Neural progenitor cell (in vitro differentiated cells): ENCODE data around the gene CTNNA1. TPM values are rescaled to one million over a fixed set of nuclear protein-coding genes. Genes with fewer than 3 reads are reported as not detected.
A peak's percentile ranks its signal among the peaks of the same experiment; 100 is the strongest.
"Not testable (repeated sequence)": the region's sequence is repeated elsewhere in the genome, so short reads cannot be mapped to it uniquely, and the experiment has no call there.

ENCODE experiments used
- DNase-seq: peaks from one replicate; pipeline ENCODE4 v3.0.0-alpha.2; 2016; ENCODE audit warnings: low spot score
- H2AFZ ChIP-seq: fragments of 200-600 bp; sonication (generic); replicated peaks from 2 replicates; pipeline ENCODE4 v1.6.1; 2016; ENCODE audit warnings: antibody characterized with exemption
- H3F3A ChIP-seq: fragments of 200-600 bp; sonication (generic); 2 replicates; pipeline ENCODE4 v1.6.1; 2016; ENCODE audit warnings: antibody characterized with exemption, low read depth
- H3K27ac ChIP-seq: fragments of 200-600 bp; sonication (generic); 2 replicates; pipeline ENCODE4 v1.5.1; 2016; ENCODE audit warnings: mild to moderate bottlenecking
- H3K27me3 ChIP-seq: fragments of 200-600 bp; sonication (generic); 2 replicates; pipeline ENCODE4 v1.6.1; 2016; ENCODE audit warnings: mild to moderate bottlenecking, moderate library complexity
- H3K36me3 ChIP-seq: fragments of 200-600 bp; sonication (generic); 2 replicates; pipeline ENCODE4 v1.5.1; 2016
- H3K4me1 ChIP-seq: fragments of 200-600 bp; sonication (generic); 2 replicates; pipeline ENCODE4 v1.6.1; 2016; ENCODE audit warnings: mixed run types
- H3K4me2 ChIP-seq: fragments of 200-600 bp; sonication (generic); 2 replicates; pipeline ENCODE4 v1.6.1; 2016
- H3K4me3 ChIP-seq: fragments of 200-600 bp; sonication (generic); 2 replicates; pipeline ENCODE4 v1.5.1; 2016
- H3K79me2 ChIP-seq: fragments of 200-600 bp; sonication (generic); 2 replicates; pipeline ENCODE4 v1.6.1; 2016; ENCODE audit warnings: low read depth
- H3K9ac ChIP-seq: fragments of 200-600 bp; sonication (generic); 2 replicates; pipeline ENCODE4 v1.6.1; 2016
- H3K9me3 ChIP-seq: fragments of 200-600 bp; sonication (generic); 2 replicates; pipeline ENCODE4 v1.5.1; 2016; ENCODE audit warnings: low read depth
- H4K20me1 ChIP-seq: fragments of 200-600 bp; sonication (generic); 2 replicates; pipeline ENCODE4 v1.6.1; 2016; ENCODE audit warnings: low read depth
- H3K27ac Mint-ChIP-seq: 3 replicates; pipeline ENCODE4 v1.8.0; 2021; ENCODE audit warnings: mixed read lengths
- H3K27me3 Mint-ChIP-seq: 2 replicates; pipeline ENCODE4 v1.8.0; 2022; ENCODE audit warnings: low read depth, mild to moderate bottlenecking, inconsistent platforms, moderate library complexity, mixed read lengths; ENCODE audit not compliant: insufficient read depth
- H3K36me3 Mint-ChIP-seq: 3 replicates; pipeline ENCODE4 v1.8.0; 2021; ENCODE audit warnings: mixed read lengths
- H3K4me1 Mint-ChIP-seq: 3 replicates; pipeline ENCODE4 v1.8.0; 2021; ENCODE audit warnings: mixed read lengths
- H3K4me3 Mint-ChIP-seq: 3 replicates; pipeline ENCODE4 v1.8.0; 2021; ENCODE audit warnings: mild to moderate bottlenecking, moderate library complexity, mixed read lengths
- H3K9me3 Mint-ChIP-seq: 3 replicates; pipeline ENCODE4 v1.8.0; 2020; ENCODE audit warnings: mixed read lengths
- EZH2 ChIP-seq: fragments of 200-600 bp; sonication (generic); IDR thresholded peaks from 2 replicates; pipeline ENCODE4 v1.6.1; 2017; ENCODE audit warnings: antibody characterized with exemption, mild to moderate bottlenecking, moderate library complexity
- EZH2phosphoT487 ChIP-seq: fragments of 200-600 bp; sonication (generic); IDR thresholded peaks from 2 replicates; pipeline ENCODE4 v1.6.1; 2017; ENCODE audit warnings: antibody characterized with exemption
- total RNA-seq: library from RNA; depleted of rRNA; stranded (reverse); fragments of >200 nt; gene quantifications from 2 replicates; pipeline ENCODE4 v1.2.3, GENCODE V29; 2015; ENCODE audit warnings: low replicate concordance
- TF ChIP-seq, protein P1 (sequence below): fragments of 200-600 bp; sonication (generic); IDR thresholded peaks from 2 replicates; pipeline ENCODE4 v1.5.1; 2017; ENCODE audit warnings: antibody characterized with exemption, mild to moderate bottlenecking

CTNNA1 gene
- total RNA-seq, 1 donor from 2014 or later = 305 TPM

DNA sequence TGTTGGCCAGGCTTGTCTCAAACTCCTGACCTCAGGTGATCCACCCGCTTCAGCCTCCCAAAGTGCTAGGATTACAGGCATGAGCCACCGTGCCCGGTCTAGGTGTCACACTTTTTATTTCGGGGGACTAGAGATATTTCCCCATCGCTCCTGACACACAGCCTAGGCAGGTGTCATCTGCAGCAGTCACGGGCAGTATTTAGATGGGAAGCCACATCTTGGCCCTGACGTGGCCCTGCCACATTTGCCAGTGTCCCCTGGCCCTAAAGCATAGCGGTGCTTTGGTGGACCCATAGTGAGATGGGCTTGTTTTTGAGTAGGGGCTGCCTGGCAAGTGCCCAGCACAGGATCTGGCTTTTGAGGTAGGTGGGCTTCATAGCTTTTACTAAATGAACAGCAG lies 167.0 kb downstream of the CTNNA1 start:
- H3K27ac ChIP-seq = no peak overlapping the region
- no peaks in the 10 kb centered on the region for H3K4me1 ChIP-seq
- DNase-seq = no peak
- TF ChIP-seq, protein P1, sequence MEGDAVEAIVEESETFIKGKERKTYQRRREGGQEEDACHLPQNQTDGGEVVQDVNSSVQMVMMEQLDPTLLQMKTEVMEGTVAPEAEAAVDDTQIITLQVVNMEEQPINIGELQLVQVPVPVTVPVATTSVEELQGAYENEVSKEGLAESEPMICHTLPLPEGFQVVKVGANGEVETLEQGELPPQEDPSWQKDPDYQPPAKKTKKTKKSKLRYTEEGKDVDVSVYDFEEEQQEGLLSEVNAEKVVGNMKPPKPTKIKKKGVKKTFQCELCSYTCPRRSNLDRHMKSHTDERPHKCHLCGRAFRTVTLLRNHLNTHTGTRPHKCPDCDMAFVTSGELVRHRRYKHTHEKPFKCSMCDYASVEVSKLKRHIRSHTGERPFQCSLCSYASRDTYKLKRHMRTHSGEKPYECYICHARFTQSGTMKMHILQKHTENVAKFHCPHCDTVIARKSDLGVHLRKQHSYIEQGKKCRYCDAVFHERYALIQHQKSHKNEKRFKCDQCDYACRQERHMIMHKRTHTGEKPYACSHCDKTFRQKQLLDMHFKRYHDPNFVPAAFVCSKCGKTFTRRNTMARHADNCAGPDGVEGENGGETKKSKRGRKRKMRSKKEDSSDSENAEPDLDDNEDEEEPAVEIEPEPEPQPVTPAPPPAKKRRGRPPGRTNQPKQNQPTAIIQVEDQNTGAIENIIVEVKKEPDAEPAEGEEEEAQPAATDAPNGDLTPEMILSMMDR = no peak
- TF ChIP-seq EZH2 (no peak), EZH2phosphoT487 (no peak)
- Mint-ChIP-seq H3K9me3 (no peaks in the 10 kb centered on the region), H3K27ac (no peak overlapping the region), H3K27me3 (no peaks in the 10 kb centered on the region), H3K4me3 (no peak overlapping the region), H3K4me1 (peaks cover 11% of the 10 kb centered on the region), H3K36me3 (peaks cover 33% of the 10 kb centered on the region)
- H3K36me3 ChIP-seq = peaks cover 4% of the 10 kb centered on the region
- no peak overlapping the region for H3K4me3 ChIP-seq
- no peak overlapping the region for H2AFZ ChIP-seq
- H3K9ac ChIP-seq = no peak overlapping the region
- H3F3A ChIP-seq = peaks cover 13% of the 10 kb centered on the region
- no peaks in the 10 kb centered on the region for H3K27me3 ChIP-seq
- peaks cover 4% of the 10 kb centered on the region for H3K79me2 ChIP-seq
- H3K9me3 ChIP-seq = no peaks in the 10 kb centered on the region
- H3K4me2 ChIP-seq = no peak overlapping the region
- peaks cover 16% of the 10 kb centered on the region for H4K20me1 ChIP-seq

DNA sequence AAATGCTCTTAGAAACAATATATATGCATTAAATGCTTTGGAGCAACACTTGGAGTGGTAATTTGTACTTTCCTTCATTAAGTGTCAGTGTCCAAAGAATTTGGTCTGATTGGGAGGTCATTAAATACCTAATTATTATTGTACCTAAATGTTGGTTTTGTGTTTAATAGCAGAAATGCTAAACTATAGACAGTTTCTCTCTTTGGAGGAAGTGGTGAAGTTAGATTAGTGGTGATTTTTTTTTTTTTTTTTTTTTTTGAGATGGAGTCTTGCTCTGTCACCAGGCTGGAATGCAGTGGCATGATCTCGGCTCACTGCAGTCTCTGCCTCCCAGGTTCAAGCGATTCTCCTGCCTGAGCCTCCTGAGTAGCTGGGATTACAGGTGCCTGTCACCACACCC lies 168.1 kb downstream of the CTNNA1 start:
- not testable (repeated sequence) for H3K9me3 Mint-ChIP-seq, H3K4me1 ChIP-seq, H3K4me3 ChIP-seq, H3K9me3 ChIP-seq, DNase-seq, H3K27ac ChIP-seq, H3K27me3 Mint-ChIP-seq, H3K9ac ChIP-seq, H3K79me2 ChIP-seq, H3K27ac Mint-ChIP-seq, H3K4me3 Mint-ChIP-seq, H2AFZ ChIP-seq, H3K27me3 ChIP-seq, H3K36me3 ChIP-seq, H3K4me2 ChIP-seq
- Histone ChIP-seq H3F3A (peaks cover 13% of the 10 kb centered on the region), H4K20me1 (peaks cover 20% of the 10 kb centered on the region)
- H3K4me1 Mint-ChIP-seq = peaks cover 11% of the 10 kb centered on the region
- H3K36me3 Mint-ChIP-seq = peaks cover 35% of the 10 kb centered on the region

DNA sequence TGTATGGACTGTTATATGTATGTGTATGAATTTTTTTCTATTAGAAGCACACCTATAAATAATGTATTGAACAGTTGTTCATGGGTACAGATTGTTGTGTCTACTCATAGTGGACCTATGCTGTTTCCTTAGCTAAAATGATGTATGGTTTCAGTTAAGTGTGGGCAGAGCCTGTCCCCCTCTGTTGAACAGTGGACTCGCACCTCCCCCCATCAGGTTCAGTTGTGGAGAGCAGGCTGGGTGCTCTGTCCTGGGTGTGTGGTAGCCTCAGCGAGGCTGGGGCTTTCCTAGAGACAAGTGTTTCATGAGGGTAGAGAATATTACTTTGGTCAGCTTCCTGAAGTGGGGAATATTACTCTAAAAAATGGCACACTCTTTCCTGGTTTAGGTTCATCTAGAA lies 169.3 kb downstream of the CTNNA1 start:
- Mint-ChIP-seq H3K27me3 (no peaks in the 10 kb centered on the region), H3K9me3 (no peaks in the 10 kb centered on the region), H3K36me3 (peaks cover 44% of the 10 kb centered on the region), H3K27ac (peak overlapping the region; percentile 78), H3K4me3 (no peak overlapping the region), H3K4me1 (peaks cover 15% of the 10 kb centered on the region)
- Histone ChIP-seq H3K9ac (no peak overlapping the region), H3K79me2 (peaks cover 4% of the 10 kb centered on the region), H3K4me1 (no peaks in the 10 kb centered on the region), H3K4me3 (no peak overlapping the region), H3K36me3 (peaks cover 4% of the 10 kb centered on the region), H3K9me3 (no peaks in the 10 kb centered on the region), H3F3A (peaks cover 13% of the 10 kb centered on the region), H4K20me1 (peaks cover 20% of the 10 kb centered on the region), H2AFZ (no peak overlapping the region), H3K27me3 (no peaks in the 10 kb centered on the region), H3K4me2 (no peak overlapping the region), H3K27ac (no peak overlapping the region)
- TF ChIP-seq, protein P1 = no peak
- TF ChIP-seq EZH2phosphoT487 = no peak
- no peak for TF ChIP-seq EZH2
- DNase-seq = no peak

DNA sequence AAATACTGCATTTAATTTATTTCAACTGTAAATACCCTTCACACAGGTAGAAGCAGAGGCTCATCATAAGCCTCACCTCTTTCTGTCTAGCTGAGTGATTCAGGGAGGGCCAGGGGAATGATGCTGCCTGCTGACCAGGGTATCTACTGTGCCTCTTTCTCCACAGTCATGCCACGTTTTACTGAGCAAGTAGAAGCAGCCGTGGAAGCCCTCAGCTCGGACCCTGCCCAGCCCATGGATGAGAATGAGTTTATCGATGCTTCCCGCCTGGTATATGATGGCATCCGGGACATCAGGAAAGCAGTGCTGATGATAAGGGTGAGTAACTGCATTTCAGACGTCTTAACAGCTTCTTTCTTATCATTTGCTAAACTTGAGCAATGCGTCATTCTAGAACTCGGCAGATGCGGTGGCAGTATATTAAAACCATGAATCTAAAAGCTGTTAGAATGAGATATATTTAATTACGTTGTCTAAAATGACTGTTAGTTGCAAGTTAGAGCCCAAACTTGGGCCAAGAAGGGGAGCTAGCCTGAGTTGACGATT lies 171.9 kb downstream of the CTNNA1 start:
- Mint-ChIP-seq H3K36me3 (peaks cover 46% of the 10 kb centered on the region), H3K27ac (no peak overlapping the region), H3K27me3 (peaks cover 4% of the 10 kb centered on the region), H3K4me1 (peaks cover 10% of the 10 kb centered on the region), H3K4me3 (no peak overlapping the region), H3K9me3 (no peaks in the 10 kb centered on the region)
- no peak for DNase-seq
- no peak overlapping the region for H2AFZ ChIP-seq
- no peaks in the 10 kb centered on the region for H3K4me1 ChIP-seq
- H3K36me3 ChIP-seq = no peaks in the 10 kb centered on the region
- no peak overlapping the region for H3K9ac ChIP-seq
- no peak for TF ChIP-seq EZH2phosphoT487
- TF ChIP-seq, protein P1 = no peak
- TF ChIP-seq EZH2 = no peak
- H3K9me3 ChIP-seq = no peaks in the 10 kb centered on the region
- peaks cover 23% of the 10 kb centered on the region for H4K20me1 ChIP-seq
- H3K79me2 ChIP-seq = peaks cover 4% of the 10 kb centered on the region
- no peaks in the 10 kb centered on the region for H3F3A ChIP-seq
- H3K27me3 ChIP-seq = no peaks in the 10 kb centered on the region
- H3K4me3 ChIP-seq = no peak overlapping the region
- H3K4me2 ChIP-seq = no peak overlapping the region
- H3K27ac ChIP-seq = no peak overlapping the region
